ENCODE data around the gene LMNTD1. TPM values are rescaled to one million over a fixed set of nuclear protein-coding genes. Genes with fewer than 3 reads are reported as not detected.

Gene LMNTD1
- polyA plus RNA-seq, 1 experiment, result 0.76 TPM

DNA sequence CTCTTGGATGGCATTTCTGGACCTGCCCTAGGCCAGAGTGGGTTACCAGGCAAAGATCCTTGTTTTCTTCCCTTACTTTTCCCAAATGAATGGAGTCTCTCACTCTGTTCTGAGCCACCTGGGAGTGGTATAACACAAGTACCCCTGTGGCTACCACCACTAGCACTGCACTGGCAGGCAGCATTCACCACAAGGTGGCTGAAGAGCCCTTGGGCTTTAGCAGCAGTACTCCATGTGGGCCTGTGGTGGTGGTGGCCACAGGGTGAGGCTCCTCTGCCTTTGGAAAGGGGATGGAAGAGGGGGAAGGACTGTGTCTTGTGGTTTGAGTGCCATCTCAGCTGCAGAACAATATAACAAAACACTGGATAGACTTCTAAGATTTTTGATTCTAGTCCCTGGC lies 38.1 kb upstream of the LMNTD1 start:
- Histone ChIP-seq H3K4me3 (ENCODE audit: low read depth, low read length) (no peak overlapping the region), H3K36me3 (ENCODE audit: control insufficient read depth, insufficient read depth, low read length) (no peaks in the 10 kb centered on the region), H3K27me3 (ENCODE audit: control insufficient read depth, insufficient read depth, low read length) (no peaks in the 10 kb centered on the region)
- peak; percentile 13; the same call in 1 of the 2 replicates for TF ChIP-seq CTCF (IDR thresholded peaks at IDR 0.05; ENCODE audit: insufficient read depth, low read depth, low read length)
- ChIA-PET CTCF (interaction anchor here (1.1 kb wide), 1 partner anchor 29 kb away, joined by 4 read pairs; no protein-coding TSS in a partner anchor), POLR2A (no interaction called here)
- DNase-seq (ENCODE audit: low read depth), result no peak

DNA sequence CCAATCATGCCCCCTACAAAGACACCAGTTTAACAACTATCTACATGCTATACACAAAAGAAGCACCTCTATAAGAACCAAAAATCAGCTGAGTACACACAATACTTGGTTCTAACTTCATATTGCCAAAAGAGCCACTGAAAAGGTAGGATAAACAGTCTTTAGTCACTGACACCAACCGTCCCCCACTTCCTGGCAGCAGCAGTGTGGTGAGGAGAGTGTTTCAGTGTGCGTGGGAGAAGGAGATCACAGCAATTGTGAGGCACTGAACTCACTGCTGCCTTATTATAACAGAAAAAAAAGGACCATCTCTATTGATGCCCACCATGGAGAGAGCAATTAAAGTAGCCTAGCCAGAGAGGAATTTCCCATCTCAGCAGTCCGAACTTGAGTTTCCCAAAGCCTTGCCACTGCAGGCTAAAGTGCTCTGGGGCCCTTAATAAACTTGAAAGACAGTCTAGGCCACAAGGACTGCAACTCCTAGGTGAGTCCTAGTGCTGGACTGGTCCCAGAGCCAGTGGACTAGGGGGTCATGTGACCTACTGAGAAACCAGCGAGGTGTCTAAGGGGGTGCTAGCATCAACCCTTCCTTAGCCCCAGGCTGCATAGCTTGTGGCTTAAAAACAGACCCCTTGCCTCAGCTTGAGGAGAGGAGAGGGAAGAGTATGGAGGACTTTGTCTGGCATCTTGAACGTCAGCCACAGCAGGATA lies 37.1 kb upstream of the LMNTD1 start:
- TF ChIP-seq CTCF (IDR thresholded peaks at IDR 0.05; ENCODE audit: insufficient read depth, low read depth, low read length), result no peak
- Histone ChIP-seq H3K4me3 (ENCODE audit: low read depth, low read length) (no peak overlapping the region), H3K27me3 (ENCODE audit: control insufficient read depth, insufficient read depth, low read length) (no peaks in the 10 kb centered on the region), H3K36me3 (ENCODE audit: control insufficient read depth, insufficient read depth, low read length) (no peaks in the 10 kb centered on the region)
- POLR2A ChIA-PET, result no interaction called here
- CTCF ChIA-PET, result interaction anchor here (1.1 kb wide), 1 partner anchor 28 kb away, joined by 4 read pairs; no protein-coding TSS in a partner anchor
- no peak for DNase-seq (ENCODE audit: low read depth)

GRCh38 chr12:25587346-25587745 lies 34.3 kb upstream of the LMNTD1 start:
- TF ChIP-seq CTCF (IDR thresholded peaks at IDR 0.05; ENCODE audit: insufficient read depth, low read depth, low read length), result no peak
- POLR2A ChIA-PET, result no interaction called here
- DNase-seq (ENCODE audit: low read depth), result no peak
- H3K4me3 ChIP-seq (ENCODE audit: low read depth, low read length), result no peak overlapping the region
- H3K36me3 ChIP-seq (ENCODE audit: control insufficient read depth, insufficient read depth, low read length), result no peaks in the 10 kb centered on the region
- no peaks in the 10 kb centered on the region for H3K27me3 ChIP-seq (ENCODE audit: control insufficient read depth, insufficient read depth, low read length)
- CTCF ChIA-PET, result no interaction called here

DNA sequence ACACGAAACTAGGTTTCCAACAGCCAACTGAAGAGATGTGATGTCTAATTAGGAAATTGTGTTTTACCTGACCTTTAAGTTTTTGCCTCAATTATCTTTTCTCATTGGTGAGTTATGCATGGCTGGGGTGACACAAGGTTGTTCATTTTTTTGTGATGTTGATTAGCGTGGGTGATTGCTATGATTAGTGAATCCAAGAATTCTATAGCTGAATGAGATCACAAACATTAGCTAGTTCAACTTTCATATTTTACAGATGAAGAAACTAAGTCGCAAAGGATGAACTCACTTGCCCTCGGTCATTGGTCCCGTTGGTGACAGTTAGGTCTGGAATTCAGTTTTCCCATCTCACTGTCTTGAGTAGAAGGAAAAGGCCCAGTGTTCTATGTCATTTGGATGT lies 32.6 kb upstream of the LMNTD1 start:
- no peak for DNase-seq (ENCODE audit: low read depth)
- H3K4me3 ChIP-seq (ENCODE audit: low read depth, low read length), result no peak overlapping the region
- ChIA-PET CTCF (no interaction called here), POLR2A (no interaction called here)
- TF ChIP-seq CTCF (IDR thresholded peaks at IDR 0.05; ENCODE audit: insufficient read depth, low read depth, low read length), result no peak
- H3K36me3 ChIP-seq (ENCODE audit: control insufficient read depth, insufficient read depth, low read length), result no peaks in the 10 kb centered on the region
- no peaks in the 10 kb centered on the region for H3K27me3 ChIP-seq (ENCODE audit: control insufficient read depth, insufficient read depth, low read length)

GRCh38 chr12:25585021-25585523 lies 32.0 kb upstream of the LMNTD1 start:
- H3K36me3 ChIP-seq (ENCODE audit: control insufficient read depth, insufficient read depth, low read length), result no peaks in the 10 kb centered on the region
- POLR2A ChIA-PET, result no interaction called here
- H3K4me3 ChIP-seq (ENCODE audit: low read depth, low read length), result no peak overlapping the region
- CTCF ChIA-PET, result interaction anchor here (1.0 to 1.7 kb wide), 2 partner anchors 12 to 16 kb away, joined by 3 to 4 read pairs; no protein-coding TSS in a partner anchor
- TF ChIP-seq CTCF (IDR thresholded peaks at IDR 0.05; ENCODE audit: insufficient read depth, low read depth, low read length), result no peak
- no peaks in the 10 kb centered on the region for H3K27me3 ChIP-seq (ENCODE audit: control insufficient read depth, insufficient read depth, low read length)
- no peak for DNase-seq (ENCODE audit: low read depth)

Measured in BJ (cell line).